Stimulated activated CD4-positive, alpha-beta T cell treated with anti-CD3 and anti-CD28 coated beads, Interleukin-12 subunit alpha, Interleukin-12 subunit beta, amount 100 ng/mL, for 4 hours (primary cell): Measurements from ENCODE around the gene VSIG10.
"Not testable (repeated sequence)": the region's sequence is repeated elsewhere in the genome, so short reads cannot be mapped to it uniquely, and the experiment has no call there.

ENCODE experiments used
- DNase-seq: peaks from one replicate; pipeline ENCODE4 v3.0.0-alpha.2; 2020

The VSIG10 gene, protein sequence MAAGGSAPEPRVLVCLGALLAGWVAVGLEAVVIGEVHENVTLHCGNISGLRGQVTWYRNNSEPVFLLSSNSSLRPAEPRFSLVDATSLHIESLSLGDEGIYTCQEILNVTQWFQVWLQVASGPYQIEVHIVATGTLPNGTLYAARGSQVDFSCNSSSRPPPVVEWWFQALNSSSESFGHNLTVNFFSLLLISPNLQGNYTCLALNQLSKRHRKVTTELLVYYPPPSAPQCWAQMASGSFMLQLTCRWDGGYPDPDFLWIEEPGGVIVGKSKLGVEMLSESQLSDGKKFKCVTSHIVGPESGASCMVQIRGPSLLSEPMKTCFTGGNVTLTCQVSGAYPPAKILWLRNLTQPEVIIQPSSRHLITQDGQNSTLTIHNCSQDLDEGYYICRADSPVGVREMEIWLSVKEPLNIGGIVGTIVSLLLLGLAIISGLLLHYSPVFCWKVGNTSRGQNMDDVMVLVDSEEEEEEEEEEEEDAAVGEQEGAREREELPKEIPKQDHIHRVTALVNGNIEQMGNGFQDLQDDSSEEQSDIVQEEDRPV

GRCh38 chr12:118103601-118104382, at the start of gene VSIG10:
Gene VSIG10, minus strand, starts transcription at chr12:118104011. Its CDS starts 340 bp downstream, at chr12:118103671.
- peak; percentile 5 for DNase-seq

- no peak for DNase-seq
Measured at GRCh38 chr12:118151755-118152154, 47.9 kb upstream of the VSIG10 start.

DNA sequence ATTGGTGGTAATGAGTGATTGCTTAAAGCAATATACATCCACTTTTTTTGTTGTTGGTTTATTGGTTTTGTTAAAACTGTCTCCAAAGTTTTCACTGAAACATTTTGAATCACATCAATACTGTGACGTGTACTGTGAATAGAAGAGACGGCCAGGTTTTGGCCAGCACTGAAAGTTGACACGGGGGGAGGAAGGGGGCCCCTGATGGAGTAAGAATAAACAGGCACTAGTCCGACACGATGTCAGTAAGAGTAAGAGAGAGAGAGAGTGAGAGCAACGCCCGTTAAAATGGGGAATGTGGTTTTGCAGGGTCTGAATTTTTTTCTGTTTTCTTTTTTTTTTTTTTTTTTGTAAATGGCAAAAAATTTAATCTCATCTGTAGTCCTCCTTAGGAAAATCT, 46.8 kb upstream of the VSIG10 start:
- DNase-seq: no peak

- no peak for DNase-seq
Measured at GRCh38 chr12:118148287-118148686, 44.5 kb upstream of the VSIG10 start.

- no peak for DNase-seq
Measured at GRCh38 chr12:118145798-118146156, 42.0 kb upstream of the VSIG10 start.

GRCh38 chr12:118145113-118145797, 41.4 kb upstream of the VSIG10 start:
- DNase-seq: no peak

DNA sequence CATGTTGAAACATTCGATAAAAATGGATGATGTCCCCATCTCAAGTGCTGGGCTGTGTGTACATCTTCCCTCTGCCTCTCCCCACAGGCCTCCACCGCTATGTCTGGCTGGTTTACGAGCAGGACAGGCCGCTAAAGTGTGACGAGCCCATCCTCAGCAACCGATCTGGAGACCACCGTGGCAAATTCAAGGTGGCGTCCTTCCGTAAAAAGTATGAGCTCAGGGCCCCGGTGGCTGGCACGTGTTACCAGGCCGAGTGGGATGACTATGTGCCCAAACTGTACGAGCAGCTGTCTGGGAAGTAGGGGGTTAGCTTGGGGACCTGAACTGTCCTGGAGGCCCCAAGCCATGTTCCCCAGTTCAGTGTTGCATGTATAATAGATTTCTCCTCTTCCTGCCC, 40.7 kb upstream of the VSIG10 start:
- no peak for DNase-seq

- no peak for DNase-seq
Measured at GRCh38 chr12:118140825-118141224, 37.0 kb upstream of the VSIG10 start.

- DNase-seq: no peak
Measured at GRCh38 chr12:118137148-118137678, 33.4 kb upstream of the VSIG10 start.

- DNase-seq: peak; percentile 38
Measured at GRCh38 chr12:118136559-118137003, 32.8 kb upstream of the VSIG10 start.

- DNase-seq: peak; percentile 92
Measured at GRCh38 chr12:118135788-118136558, 32.2 kb upstream of the VSIG10 start, which contains the start of gene PEBP1. Gene PEBP1, plus strand, starts transcription at chr12:118136124. Its CDS starts 86 bp downstream, at chr12:118136210.

DNA sequence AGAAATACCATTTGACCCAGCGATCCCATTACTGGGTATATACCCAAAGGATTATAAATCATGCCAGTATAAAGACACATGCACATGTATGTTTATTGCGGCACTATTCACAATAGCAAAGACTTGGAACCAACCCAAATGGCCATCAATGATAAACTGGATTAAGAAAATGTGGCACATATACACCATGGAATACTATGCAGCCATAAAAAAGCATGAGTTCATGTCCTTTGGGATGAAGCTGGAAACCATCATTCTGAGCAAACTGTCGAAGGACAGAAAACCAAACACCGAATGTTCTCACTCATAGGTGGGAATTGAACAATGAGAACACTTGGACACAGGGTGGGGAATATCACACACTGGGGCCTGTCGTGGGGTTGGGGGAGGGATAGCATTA, 25.6 kb upstream of the VSIG10 start:
- DNase-seq: not testable (repeated sequence)

DNA sequence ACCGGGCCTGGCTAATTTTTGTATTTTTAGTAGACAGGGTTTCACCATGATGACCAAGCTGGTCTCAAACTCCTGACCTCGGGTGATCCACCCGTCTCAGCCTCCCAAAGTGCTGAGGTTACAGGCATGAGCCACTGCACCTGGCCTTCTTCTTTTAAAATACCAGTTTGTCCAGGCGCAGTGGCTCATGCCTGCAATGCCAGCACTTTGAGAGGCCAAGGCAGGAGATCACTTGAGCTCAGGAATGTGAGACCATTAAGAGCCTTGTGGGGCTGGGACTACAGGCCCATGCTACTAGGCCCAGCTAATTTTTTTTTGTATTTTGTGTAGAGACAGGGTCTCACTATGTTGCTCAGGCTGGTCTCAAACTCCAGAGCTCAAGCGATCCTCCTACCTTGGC, 24.1 kb upstream of the VSIG10 start:
- DNase-seq: no peak

DNA sequence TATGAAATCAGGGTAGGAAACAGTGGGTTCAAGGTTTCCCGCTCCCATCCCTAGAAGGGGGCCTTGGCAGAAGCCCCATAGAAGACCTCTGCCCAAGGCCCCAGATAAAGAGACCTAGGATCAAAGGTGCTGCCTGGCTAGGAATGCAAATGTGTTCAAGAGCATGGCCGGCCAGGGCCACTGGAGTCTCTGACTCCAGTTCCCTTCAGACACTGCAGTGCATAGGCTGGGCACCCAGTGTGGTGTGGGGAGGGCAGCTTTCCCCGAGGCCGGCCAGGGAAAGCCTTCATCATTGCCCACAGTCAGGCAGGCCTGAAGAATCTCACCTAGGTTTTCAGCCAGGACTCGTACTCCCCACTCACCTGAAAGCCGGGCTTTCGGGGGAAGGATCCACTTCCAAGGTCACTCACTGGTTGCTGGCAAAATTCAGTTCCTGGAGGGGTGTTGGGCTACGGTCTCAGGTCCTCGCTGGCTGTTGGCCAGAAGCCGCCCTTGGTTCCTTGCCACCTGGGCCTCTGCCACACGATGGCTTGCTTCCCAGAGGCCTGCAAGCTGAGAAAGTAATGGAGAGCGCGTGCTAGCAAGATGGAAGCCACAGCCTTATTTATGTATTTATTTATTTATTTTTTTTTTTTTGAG, 22.4 kb upstream of the VSIG10 start:
- DNase-seq: no peak

GRCh38 chr12:118125743-118126118, 21.9 kb upstream of the VSIG10 start:
- no peak for DNase-seq

GRCh38 chr12:118124333-118124874, 20.6 kb upstream of the VSIG10 start:
- no peak for DNase-seq

GRCh38 chr12:118122264-118122663, 18.5 kb upstream of the VSIG10 start:
- no peak for DNase-seq

- peak; percentile 57 for DNase-seq
Measured at GRCh38 chr12:118120579-118121363, 17.0 kb upstream of the VSIG10 start.

- DNase-seq: no peak
Measured at GRCh38 chr12:118119449-118119879, 15.7 kb upstream of the VSIG10 start.

DNA sequence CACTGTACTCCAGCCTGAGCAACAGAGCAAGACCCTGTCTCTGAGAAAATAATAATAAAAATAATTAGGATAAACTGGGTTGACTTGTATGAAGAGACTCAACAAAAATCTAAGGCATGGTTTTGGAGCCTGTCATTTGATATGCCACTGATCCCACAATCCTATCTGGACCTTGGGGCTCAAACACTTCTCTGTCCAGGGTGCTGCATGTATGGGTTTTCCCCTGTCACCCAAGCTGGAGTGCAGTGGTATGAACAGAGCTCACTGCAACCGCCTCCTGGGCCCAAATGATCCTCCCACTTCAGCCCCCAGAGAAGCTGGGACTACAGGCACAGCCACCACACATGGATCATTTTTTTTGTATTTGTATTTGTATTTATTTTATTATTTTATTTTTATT, 5.3 kb upstream of the VSIG10 start:
- no peak for DNase-seq
